Neuronal stem cell (in vitro differentiated cells): ENCODE data around the gene FAM219B.

Experiments
- DNase-seq: peaks from one replicate; pipeline ENCODE4 v3.0.0-alpha.2; 2013; ENCODE audit warnings: low spot score
- H2AFZ ChIP-seq: one replicate; pipeline ENCODE4 v1.6.1; 2013; ENCODE audit warnings: mild to moderate bottlenecking, low read length, inconsistent platforms
- H2AK5ac ChIP-seq: 2 replicates; pipeline ENCODE4 v1.6.1; 2013; ENCODE audit warnings: low read depth, mild to moderate bottlenecking, inconsistent platforms, low read length, moderate library complexity, mixed read lengths
- H2BK120ac ChIP-seq: 2 replicates; pipeline ENCODE4 v1.6.1; 2013; ENCODE audit warnings: low read depth, mild to moderate bottlenecking, inconsistent platforms, low read length, moderate library complexity, mixed read lengths
- H2BK12ac ChIP-seq: one replicate; pipeline ENCODE4 v1.6.1; 2013; ENCODE audit warnings: low read length, inconsistent platforms
- H2BK15ac ChIP-seq: 2 replicates; pipeline ENCODE4 v1.6.1; 2013; ENCODE audit warnings: mild to moderate bottlenecking, low read length, inconsistent platforms, mixed read lengths
- H2BK5ac ChIP-seq: one replicate; pipeline ENCODE4 v1.6.1; 2013; ENCODE audit warnings: inconsistent platforms, mild to moderate bottlenecking, low read length, moderate library complexity
- H3K14ac ChIP-seq: one replicate; pipeline ENCODE4 v1.6.1; 2013; ENCODE audit warnings: low read length, inconsistent platforms
- H3K18ac ChIP-seq: 2 replicates; pipeline ENCODE4 v1.6.1; 2013; ENCODE audit warnings: low read length, inconsistent platforms
- H3K23ac ChIP-seq: 2 replicates; pipeline ENCODE4 v1.6.1; 2013; ENCODE audit warnings: low read depth, mild to moderate bottlenecking, mixed read lengths, low read length, inconsistent platforms; ENCODE audit not compliant: poor library complexity
- H3K27ac ChIP-seq: replicated peaks from 3 replicates; pipeline ENCODE4 v1.5.1; 2013; ENCODE audit warnings: low read length, inconsistent platforms
- H3K27me3 ChIP-seq, 3 experiments: 2 replicates each; pipeline ENCODE4 v1.6.1; 2013; ENCODE audit warnings: low read length in 3 of 3, mild to moderate bottlenecking in 2 of 3, inconsistent platforms in 1 of 3, low read depth in 1 of 3, mixed read lengths in 1 of 3, moderate library complexity in 1 of 3; ENCODE audit not compliant: control insufficient read depth in 3 of 3, insufficient read depth in 3 of 3
- H3K36me3 ChIP-seq, 2 donors: replicated peaks in 1 of 2; 2 replicates each; pipeline ENCODE4 v1.6.1; 2013; ENCODE audit warnings: low read length in 2 of 2; ENCODE audit not compliant: control insufficient read depth in 2 of 2, insufficient read depth in 2 of 2
- H3K4ac ChIP-seq: 2 replicates; pipeline ENCODE4 v1.6.1; 2013; ENCODE audit warnings: inconsistent platforms, mild to moderate bottlenecking, low read length, moderate library complexity
- H3K4me1 ChIP-seq, 2 donors: 1 replicate in 1 of 2; 2 replicates in 1 of 2; pipeline ENCODE4 v1.6.1; 2013; ENCODE audit warnings: low read length in 2 of 2, low read depth in 1 of 2; ENCODE audit not compliant: control insufficient read depth in 2 of 2, insufficient read depth in 1 of 2
- H3K4me2 ChIP-seq: one replicate; pipeline ENCODE4 v1.6.1; 2013; ENCODE audit warnings: mild to moderate bottlenecking, low read length, inconsistent platforms; ENCODE audit not compliant: insufficient read depth, poor library complexity, severe bottlenecking
- H3K4me3 ChIP-seq, 2 donors: 2 replicates each; pipeline ENCODE4 v1.5.1; 2013; ENCODE audit warnings: low read length in 2 of 2, mild to moderate bottlenecking in 2 of 2, inconsistent platforms in 1 of 2, moderate library complexity in 1 of 2
- H3K79me1 ChIP-seq: one replicate; pipeline ENCODE4 v1.6.1; 2013; ENCODE audit warnings: low read depth, mild to moderate bottlenecking, inconsistent platforms, low read length, moderate library complexity
- H3K9ac ChIP-seq: one replicate; pipeline ENCODE4 v1.6.1; 2013; ENCODE audit warnings: mild to moderate bottlenecking, low read depth, low read length, inconsistent platforms; ENCODE audit not compliant: poor library complexity
- H3K9me3 ChIP-seq, 2 donors: replicated peaks in 1 of 2; 2 replicates each; pipeline versions ENCODE3 to v1.6.1; 2013; ENCODE audit warnings: low read length in 2 of 2, mild to moderate bottlenecking in 2 of 2, inconsistent platforms in 1 of 2, low read depth in 1 of 2, mixed read lengths in 1 of 2, moderate library complexity in 1 of 2; ENCODE audit not compliant: control insufficient read depth in 2 of 2, insufficient read depth in 1 of 2
- H4K8ac ChIP-seq: one replicate; pipeline ENCODE4 v1.6.1; 2013; ENCODE audit warnings: low read depth, mild to moderate bottlenecking, inconsistent platforms, low read length, moderate library complexity
- H4K91ac ChIP-seq: one replicate; pipeline ENCODE4 v1.6.1; 2013; ENCODE audit warnings: low read length, low read depth, mild to moderate bottlenecking, inconsistent platforms; ENCODE audit not compliant: poor library complexity
- WGBS, 2 donors: extraction: QIAGEN DNeasy Blood & Tissue Kit; methylation state at CpG; one replicate each; pipeline ENCODE4 v1.1.7; 2013; ENCODE audit warnings: missing lambda C conversion rate in 2 of 2, mixed read lengths in 1 of 2; ENCODE audit not compliant: insufficient read length in 2 of 2, insufficient replicate concordance in 1 of 2; ENCODE audit errors: extremely low coverage in 2 of 2; 5-methylcytosine and 5-hydroxymethylcytosine counted together

The FAM219B gene

DNA sequence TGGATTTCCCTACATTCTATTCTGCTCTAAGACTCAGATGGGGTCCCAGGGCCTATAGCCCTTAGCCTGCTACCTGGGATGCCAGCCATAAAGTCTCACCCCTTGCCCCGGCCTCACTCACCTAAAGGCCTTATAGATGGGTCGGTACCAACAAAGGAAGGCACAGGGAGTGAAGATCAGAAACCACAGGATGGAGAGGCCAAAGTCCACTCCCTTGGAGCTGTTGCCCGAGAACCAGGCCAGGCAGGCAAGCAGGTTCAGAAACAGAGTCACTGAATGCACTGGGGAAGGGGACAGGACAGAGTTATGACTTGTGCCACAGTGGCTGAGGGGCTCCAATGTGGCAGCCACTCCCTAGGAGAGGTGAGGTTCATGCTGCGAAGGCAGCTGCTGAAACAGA lies 56.3 kb downstream of the FAM219B start:
- Histone ChIP-seq H3K23ac (no peak overlapping the region), H3K14ac (no peak overlapping the region), H4K8ac (no peak overlapping the region), H3K79me1 (no peaks in the 10 kb centered on the region), H3K4me1 (no peaks in the 10 kb centered on the region), H2BK120ac (no peak overlapping the region), H2BK12ac (no peak overlapping the region), H3K9me3 (no peaks in the 10 kb centered on the region), H3K36me3 (peaks cover 45 to 79% of the 10 kb centered on the region in 2 donors), H3K4me3 (no peak overlapping the region), H3K9ac (no peak overlapping the region), H2BK5ac (no peak overlapping the region), H4K91ac (no peak overlapping the region), H3K4ac (no peak overlapping the region), H3K27me3 (no peaks in the 10 kb centered on the region), H2AFZ (no peak overlapping the region), H2AK5ac (no peak overlapping the region), H3K4me2 (no peak overlapping the region), H2BK15ac (no peak overlapping the region), H3K27ac (no peak overlapping the region), H3K18ac (no peak overlapping the region)
- DNase-seq, result no peak
- WGBS, 2 donors, result no CpG with 5 or more reads among the region's 4 CpGs
